Chondrocyte (in vitro differentiated cells): ENCODE results near the gene USP24. TPM values are rescaled to one million over a fixed set of nuclear protein-coding genes. Genes with fewer than 3 reads are reported as not detected.

Experiments used
- DNase-seq: peaks from one replicate; pipeline ENCODE4 v3.0.0; 2021; ENCODE audit warnings: mixed read lengths, low spot score
- H3K27ac Mint-ChIP-seq: one replicate; pipeline ENCODE4 v1.8.0; 2021; ENCODE audit warnings: mild to moderate bottlenecking, moderate library complexity, mixed read lengths; ENCODE audit not compliant: unreplicated experiment
- H3K27me3 Mint-ChIP-seq: 2 replicates; pipeline ENCODE4 v1.8.0; 2021; ENCODE audit warnings: low read depth, mixed read lengths
- H3K36me3 Mint-ChIP-seq: 2 replicates; pipeline ENCODE4 v1.8.0; 2021; ENCODE audit warnings: low read depth, mixed read lengths
- H3K4me1 Mint-ChIP-seq: 2 replicates; pipeline ENCODE4 v1.8.0; 2021; ENCODE audit warnings: low read depth, mild to moderate bottlenecking, mixed read lengths
- H3K4me3 Mint-ChIP-seq: one replicate; pipeline ENCODE4 v1.8.0; 2021; ENCODE audit warnings: mild to moderate bottlenecking, moderate library complexity, mixed read lengths; ENCODE audit not compliant: unreplicated experiment
- H3K9me3 Mint-ChIP-seq: 2 replicates; pipeline ENCODE4 v1.8.0; 2021; ENCODE audit warnings: low read depth, mixed read lengths
- CTCF ChIP-seq: fragments of 200-600 bp; sonication (generic); IDR thresholded peaks from 2 replicates; pipeline ENCODE4 v1.5.0; 2021; ENCODE audit warnings: antibody characterized with exemption, mild to moderate bottlenecking, moderate library complexity
- total RNA-seq: library from RNA; stranded (reverse); gene quantifications from 3 replicates; pipeline ENCODE4 v1.2.1, GENCODE V29; 2021

The USP24 gene
- total RNA-seq, 1 donor from 2014 or later, result 25.8 TPM

GRCh38 chr1:55159571-55159970 is 55.6 kb downstream of the USP24 start:
- TF ChIP-seq CTCF, result no peak
- H3K4me3 Mint-ChIP-seq, result no peak overlapping the region
- peaks cover 21% of the 10 kb centered on the region for H3K36me3 Mint-ChIP-seq
- no peaks in the 10 kb centered on the region for H3K27me3 Mint-ChIP-seq
- no peaks in the 10 kb centered on the region for H3K9me3 Mint-ChIP-seq
- H3K4me1 Mint-ChIP-seq, result peaks cover 9% of the 10 kb centered on the region
- no peak for DNase-seq
- no peak overlapping the region for H3K27ac Mint-ChIP-seq

GRCh38 chr1:55156608-55157007 is 58.6 kb downstream of the USP24 start:
- no peak for TF ChIP-seq CTCF

GRCh38 chr1:55156093-55156492 is 59.1 kb downstream of the USP24 start:
- no peak overlapping the region for H3K27ac Mint-ChIP-seq
- no peak for TF ChIP-seq CTCF
- H3K36me3 Mint-ChIP-seq, result peaks cover 32% of the 10 kb centered on the region

More at GRCh38 chr1:55156608-55157007, 58.6 kb downstream of the USP24 start:
- Mint-ChIP-seq H3K9me3 (no peaks in the 10 kb centered on the region), H3K27me3 (no peaks in the 10 kb centered on the region), H3K4me3 (no peak overlapping the region), H3K36me3 (peaks cover 28% of the 10 kb centered on the region), H3K27ac (no peak overlapping the region), H3K4me1 (peaks cover 9% of the 10 kb centered on the region)
- no peak for DNase-seq

GRCh38 chr1:55155522-55155921 is 59.6 kb downstream of the USP24 start:
- Mint-ChIP-seq H3K27me3 (no peaks in the 10 kb centered on the region), H3K4me1 (peaks cover 9% of the 10 kb centered on the region), H3K27ac (no peak overlapping the region), H3K4me3 (no peak overlapping the region), H3K36me3 (peaks cover 33% of the 10 kb centered on the region), H3K9me3 (no peaks in the 10 kb centered on the region)
- DNase-seq, result no peak
- TF ChIP-seq CTCF, result no peak

More at GRCh38 chr1:55156093-55156492, 59.1 kb downstream of the USP24 start:
- DNase-seq, result no peak
- Mint-ChIP-seq H3K9me3 (no peaks in the 10 kb centered on the region), H3K27me3 (no peaks in the 10 kb centered on the region), H3K4me3 (no peak overlapping the region), H3K4me1 (peaks cover 9% of the 10 kb centered on the region)

GRCh38 chr1:55154616-55155015 is 60.5 kb downstream of the USP24 start:
- no peak for TF ChIP-seq CTCF
- Mint-ChIP-seq H3K4me3 (no peak overlapping the region), H3K36me3 (peaks cover 30% of the 10 kb centered on the region), H3K27me3 (no peaks in the 10 kb centered on the region), H3K4me1 (peaks cover 9% of the 10 kb centered on the region), H3K27ac (no peak overlapping the region), H3K9me3 (no peaks in the 10 kb centered on the region)
- DNase-seq, result no peak
